ENCODE results near the gene FGF21. TPM values are rescaled to one million over a fixed set of nuclear protein-coding genes. Genes with fewer than 3 reads are reported as not detected.

FGF21 gene
- total and polyA plus RNA-seq, 4 donors: not detected

DNA sequence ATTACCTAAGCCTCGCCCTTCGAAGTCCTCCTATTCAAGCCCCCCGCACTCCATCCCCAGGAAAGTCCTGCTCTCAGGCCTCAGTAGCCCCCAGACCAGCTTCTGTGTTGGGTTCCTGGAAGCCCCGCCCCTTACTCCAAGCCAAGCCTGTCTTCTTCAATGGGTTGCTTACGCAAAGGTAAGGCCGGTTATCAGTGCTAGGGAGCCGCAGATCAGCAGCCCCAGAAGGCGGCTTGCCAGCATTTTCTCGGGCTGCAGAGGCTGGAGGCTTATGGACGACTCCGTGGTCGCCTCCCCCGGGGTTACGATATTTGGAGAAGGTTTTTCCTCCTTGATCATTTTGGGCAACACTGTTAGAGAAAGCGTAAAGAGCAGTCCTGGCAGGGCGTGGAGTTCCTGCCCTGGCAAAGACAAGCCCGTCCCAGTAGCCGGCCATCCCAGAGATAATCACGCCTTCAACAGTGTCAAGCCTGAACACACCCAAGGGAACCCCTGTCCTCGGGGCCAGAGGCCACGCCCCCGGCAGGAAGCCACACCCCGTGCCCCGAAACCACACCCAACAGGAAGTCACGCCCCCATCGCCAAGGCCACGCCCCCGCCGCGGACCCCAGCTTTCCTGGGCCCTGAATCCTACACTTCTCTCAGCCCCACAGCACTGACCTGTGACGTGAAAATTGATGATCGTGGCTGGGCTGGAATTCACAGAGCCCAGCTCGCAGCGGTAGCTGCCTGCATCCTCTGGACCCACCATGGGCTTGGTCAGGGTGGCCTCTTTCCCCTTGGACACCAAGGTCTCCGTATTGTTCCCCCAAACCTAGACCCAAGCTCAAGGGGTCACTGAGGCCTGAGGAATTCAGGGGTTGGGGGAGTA lies 14.0 kb upstream of the FGF21 start:
- Histone ChIP-seq H3K4me1 (ENCODE audit: control insufficient read depth, insufficient read depth, low read length) (peaks cover 35% of the 10 kb centered on the region), H3K36me3 (ENCODE audit: control insufficient read depth, insufficient read depth, low read length) (no peaks in the 10 kb centered on the region), H3K4me3 (ENCODE audit: low read depth, low read length) (no peak overlapping the region), H3K27me3 (ENCODE audit: control insufficient read depth, insufficient read depth, low read length) (peaks cover 18% of the 10 kb centered on the region), H3K9me3 (ENCODE audit: control insufficient read depth, insufficient read depth, low read length) (no peaks in the 10 kb centered on the region), H3K27ac (ENCODE audit: low read depth, low read length) (peak overlapping the region; percentile 19)
- 48% methylated on average over 23 of the region's 35 CpGs for WGBS (ENCODE audit: insufficient coverage)
- no peak for DNase-seq (ENCODE audit: low read depth in 4 of 6, low spot score in 6 of 6)

DNA sequence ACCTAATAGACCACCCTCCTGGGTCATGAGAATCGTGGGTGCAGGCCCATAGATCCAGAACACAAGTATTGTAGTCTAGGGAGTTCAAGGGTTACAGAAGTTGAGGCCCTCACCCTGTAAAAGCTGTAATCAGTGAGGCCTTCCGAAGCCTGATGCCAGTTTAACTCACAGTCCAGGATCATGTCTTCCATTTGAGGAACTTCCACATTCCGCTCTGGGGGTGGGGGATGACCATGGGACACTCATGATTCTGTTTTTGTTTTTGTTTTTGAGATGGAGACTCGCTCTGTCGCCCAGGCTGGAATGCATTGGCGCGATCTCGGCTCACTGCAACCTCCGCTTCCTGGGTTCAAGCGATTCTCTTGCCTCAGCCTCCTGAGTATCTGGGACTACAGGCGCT lies 13.2 kb upstream of the FGF21 start:
- no peaks in the 10 kb centered on the region for H3K9me3 ChIP-seq (ENCODE audit: control insufficient read depth, insufficient read depth, low read length)
- no peak overlapping the region for H3K4me3 ChIP-seq (ENCODE audit: low read depth, low read length)
- peaks cover 23% of the 10 kb centered on the region for H3K27me3 ChIP-seq (ENCODE audit: control insufficient read depth, insufficient read depth, low read length)
- H3K27ac ChIP-seq (ENCODE audit: low read depth, low read length): no peak overlapping the region
- peaks cover 38% of the 10 kb centered on the region for H3K4me1 ChIP-seq (ENCODE audit: control insufficient read depth, insufficient read depth, low read length)
- H3K36me3 ChIP-seq (ENCODE audit: control insufficient read depth, insufficient read depth, low read length): no peaks in the 10 kb centered on the region
- 100% methylated on average over 2 of the region's 11 CpGs for WGBS (ENCODE audit: insufficient coverage)
- no peak for DNase-seq (ENCODE audit: low read depth in 4 of 6, low spot score in 6 of 6)

DNA sequence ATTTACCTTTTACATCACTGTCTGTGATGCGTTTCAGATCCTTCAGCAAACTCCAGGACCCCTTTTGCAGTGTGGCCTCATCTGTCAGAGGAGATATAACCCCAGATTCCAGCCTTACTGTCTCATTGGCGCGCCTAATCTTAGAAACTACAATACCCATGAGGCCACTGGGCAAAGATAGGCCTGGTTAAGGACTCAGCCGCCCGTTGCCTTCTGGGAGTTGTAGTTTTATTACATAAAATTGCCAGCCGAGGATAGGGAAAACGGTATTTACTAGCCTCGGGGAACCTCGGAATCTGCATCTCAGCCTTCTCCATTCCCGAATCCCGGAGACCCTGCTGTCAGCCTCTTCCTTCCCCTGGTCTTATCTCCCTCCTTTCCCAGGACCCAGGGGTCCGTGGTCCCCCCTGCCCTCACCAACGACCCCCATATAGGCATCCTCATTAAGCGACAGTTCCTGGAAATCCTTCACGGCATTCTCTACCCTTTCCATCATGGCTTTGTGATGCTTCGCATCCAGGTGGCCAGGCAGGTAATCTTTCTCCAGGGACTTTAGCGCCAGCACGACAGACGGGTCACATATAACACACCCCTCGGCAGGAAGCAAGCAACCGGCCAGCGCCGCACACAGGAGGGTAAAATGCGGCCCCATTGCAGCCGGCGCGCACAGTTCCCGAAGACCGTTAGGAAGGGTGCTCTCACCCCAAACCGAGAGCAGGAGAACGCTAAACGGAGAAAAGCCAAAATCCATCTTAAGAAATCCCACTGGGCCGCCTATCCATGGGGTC lies 9.9 kb upstream of the FGF21 start:
- Histone ChIP-seq H3K4me1 (ENCODE audit: control insufficient read depth, insufficient read depth, low read length) (peaks cover 26% of the 10 kb centered on the region), H3K36me3 (ENCODE audit: control insufficient read depth, insufficient read depth, low read length) (peaks cover 3% of the 10 kb centered on the region), H3K27me3 (ENCODE audit: control insufficient read depth, insufficient read depth, low read length) (peaks cover 21% of the 10 kb centered on the region), H3K27ac (ENCODE audit: low read depth, low read length) (no peak overlapping the region), H3K9me3 (ENCODE audit: control insufficient read depth, insufficient read depth, low read length) (no peaks in the 10 kb centered on the region), H3K4me3 (ENCODE audit: low read depth, low read length) (no peak overlapping the region)
- DNase-seq (ENCODE audit: low read depth in 4 of 6, low spot score in 6 of 6): peak in 3 of 6 donors; percentile 43 to 93 (median 84)
- WGBS (ENCODE audit: insufficient coverage): 17% methylated on average over 28 of the region's 33 CpGs

DNA sequence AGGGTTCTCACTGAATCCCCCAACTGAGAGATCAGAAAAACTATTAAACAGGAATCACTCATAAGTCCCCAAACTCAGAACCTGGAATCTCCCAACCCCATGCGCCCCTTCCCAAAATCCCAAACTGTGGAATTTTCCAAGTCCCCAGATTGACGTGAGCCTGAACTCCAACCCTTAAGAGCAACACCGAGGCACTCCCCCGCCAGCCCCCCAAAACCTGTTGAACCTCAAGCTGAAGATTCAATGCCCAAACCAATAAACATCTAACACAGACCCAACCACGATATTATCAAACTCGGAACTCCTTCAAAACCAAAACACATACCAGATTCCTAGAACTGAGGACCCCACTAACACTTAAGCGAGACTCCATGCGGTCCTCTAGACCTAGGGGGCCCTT lies 9.2 kb upstream of the FGF21 start:
- Histone ChIP-seq H3K4me3 (ENCODE audit: low read depth, low read length) (no peak overlapping the region), H3K27ac (ENCODE audit: low read depth, low read length) (no peak overlapping the region), H3K4me1 (ENCODE audit: control insufficient read depth, insufficient read depth, low read length) (peaks cover 19% of the 10 kb centered on the region), H3K36me3 (ENCODE audit: control insufficient read depth, insufficient read depth, low read length) (peaks cover 8% of the 10 kb centered on the region), H3K9me3 (ENCODE audit: control insufficient read depth, insufficient read depth, low read length) (no peaks in the 10 kb centered on the region), H3K27me3 (ENCODE audit: control insufficient read depth, insufficient read depth, low read length) (peaks cover 24% of the 10 kb centered on the region)
- 49% methylated on average over 8 of the region's 8 CpGs for WGBS (ENCODE audit: insufficient coverage)
- DNase-seq (ENCODE audit: low read depth in 4 of 6, low spot score in 6 of 6): no peak

DNA sequence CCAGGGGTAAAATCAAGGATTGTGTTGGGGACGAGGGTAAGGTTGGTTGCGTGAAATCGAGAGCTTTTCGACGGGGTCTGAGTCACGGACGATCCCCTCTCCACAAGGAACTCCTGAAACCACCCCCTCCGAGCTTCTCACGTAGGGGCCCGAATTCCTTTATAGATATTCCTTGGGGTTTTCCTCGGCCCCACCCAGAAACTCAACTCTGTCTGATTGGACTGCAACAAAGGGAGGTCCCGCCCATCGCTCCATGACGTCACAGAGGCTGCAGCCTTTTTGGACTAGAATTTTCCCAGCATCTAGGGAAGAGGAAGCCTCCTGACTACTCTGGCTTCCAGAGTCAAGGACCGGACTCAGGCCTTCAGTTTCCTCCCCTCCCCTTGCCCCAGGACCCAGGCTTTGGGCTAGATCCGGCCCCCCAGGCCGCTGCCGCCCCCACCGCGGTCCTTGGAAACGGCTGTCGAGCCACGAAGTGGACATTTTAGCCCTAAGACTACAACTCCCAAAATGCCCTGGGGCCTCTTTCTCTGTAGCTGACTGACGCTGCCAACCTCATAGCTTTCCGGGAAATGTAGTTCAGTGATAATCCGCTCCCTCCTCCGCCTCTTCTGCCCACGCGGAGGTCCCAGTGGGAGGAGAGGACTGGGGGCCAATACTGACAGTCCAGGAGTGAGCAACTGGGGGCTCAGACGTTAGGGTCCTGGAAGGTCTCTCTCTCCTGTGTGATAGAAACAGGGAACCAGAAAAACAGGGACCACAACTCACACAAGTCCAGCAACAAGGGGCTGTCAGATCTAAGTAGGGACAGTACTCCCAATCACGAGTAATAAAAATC lies 8.4 kb upstream of the FGF21 start, which contains the start of gene IZUMO1:
TSS of gene IZUMO1 (minus strand) at position 172 of the 838 bp plus-strand sequence. CDS start 1,050 bp downstream, outside the sequence.
- WGBS (ENCODE audit: insufficient coverage): under 1% methylated on average over 18 of the region's 31 CpGs
- peak within 1 kb of the TSS; percentile 67 for H3K27ac ChIP-seq (ENCODE audit: low read depth, low read length)
- H3K9me3 ChIP-seq (ENCODE audit: control insufficient read depth, insufficient read depth, low read length): no peaks in the 10 kb centered on the region
- peak in 5 of 6 donors; percentile 64 to 97 (median 79) for DNase-seq (ENCODE audit: low read depth in 4 of 6, low spot score in 6 of 6)
- peak within 1 kb of the TSS; percentile 55 for H3K4me3 ChIP-seq (ENCODE audit: low read depth, low read length)
- peaks cover 12% of the 10 kb centered on the region for H3K4me1 ChIP-seq (ENCODE audit: control insufficient read depth, insufficient read depth, low read length)
- H3K27me3 ChIP-seq (ENCODE audit: control insufficient read depth, insufficient read depth, low read length): peaks cover 31% of the 10 kb centered on the region
- H3K36me3 ChIP-seq (ENCODE audit: control insufficient read depth, insufficient read depth, low read length): peaks cover 8% of the 10 kb centered on the region

DNA sequence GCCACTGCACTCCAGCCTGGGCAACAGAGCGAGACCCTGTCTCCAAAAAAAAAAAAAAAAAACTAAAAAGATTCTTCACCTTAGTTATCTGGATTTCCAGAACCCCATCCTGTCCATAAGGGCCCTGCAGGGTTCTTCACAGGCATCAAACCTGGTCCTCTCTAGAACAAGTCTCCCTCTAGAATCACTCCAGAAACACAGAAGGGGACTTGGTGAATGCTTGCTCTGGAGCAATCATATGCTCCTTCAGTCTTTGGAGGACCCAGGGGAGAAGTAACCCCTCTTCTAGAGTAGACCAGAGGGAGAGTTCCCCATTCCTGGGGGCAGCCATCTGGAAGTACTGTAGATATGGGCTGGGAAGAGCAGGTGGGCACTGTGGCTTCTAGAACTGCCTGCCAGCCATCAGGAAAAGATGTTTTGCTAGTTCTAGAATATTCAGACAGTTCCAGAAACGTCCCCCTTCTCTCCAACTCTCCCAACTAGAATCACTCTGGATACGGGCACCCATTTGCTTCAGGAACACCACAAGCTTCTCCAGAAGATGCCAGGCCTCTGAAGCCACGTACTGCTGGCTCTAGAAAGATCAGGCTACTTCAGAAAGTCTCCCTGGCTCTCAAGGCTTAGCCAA lies 5.6 kb upstream of the FGF21 start:
- no peak for DNase-seq (ENCODE audit: low read depth in 4 of 6, low spot score in 6 of 6)
- Histone ChIP-seq H3K27ac (ENCODE audit: low read depth, low read length) (no peak overlapping the region), H3K36me3 (ENCODE audit: control insufficient read depth, insufficient read depth, low read length) (peaks cover 8% of the 10 kb centered on the region), H3K27me3 (ENCODE audit: control insufficient read depth, insufficient read depth, low read length) (peaks cover 54% of the 10 kb centered on the region), H3K4me3 (ENCODE audit: low read depth, low read length) (no peak overlapping the region), H3K4me1 (ENCODE audit: control insufficient read depth, insufficient read depth, low read length) (peaks cover 27% of the 10 kb centered on the region), H3K9me3 (ENCODE audit: control insufficient read depth, insufficient read depth, low read length) (no peaks in the 10 kb centered on the region)
- 73% methylated on average over 4 of the region's 4 CpGs for WGBS (ENCODE audit: insufficient coverage)

DNA sequence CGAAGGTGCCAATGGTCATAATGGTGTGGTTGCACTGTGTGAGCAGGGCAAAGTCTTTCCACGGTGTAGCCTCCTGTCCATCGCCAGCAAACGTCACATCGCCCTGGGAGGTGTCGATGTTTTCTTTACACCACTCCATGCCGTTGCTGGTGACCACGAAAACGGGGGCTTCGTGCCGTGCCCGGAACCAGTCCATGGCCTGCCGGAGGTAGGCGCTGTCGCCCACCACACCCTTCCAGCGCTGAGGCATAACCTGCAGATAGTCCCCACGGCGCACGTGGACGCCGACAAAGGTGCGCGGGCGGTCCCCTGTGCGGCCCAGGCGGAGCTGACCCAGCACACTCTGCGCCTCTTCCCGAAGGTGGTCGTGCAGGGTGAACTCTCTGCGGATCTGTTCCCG lies 5.0 kb upstream of the FGF21 start:
- H3K4me3 ChIP-seq (ENCODE audit: low read depth, low read length): no peak overlapping the region
- H3K36me3 ChIP-seq (ENCODE audit: control insufficient read depth, insufficient read depth, low read length): peaks cover 8% of the 10 kb centered on the region
- WGBS (ENCODE audit: insufficient coverage): 93% methylated on average over 26 of the region's 31 CpGs
- peaks cover 26% of the 10 kb centered on the region for H3K4me1 ChIP-seq (ENCODE audit: control insufficient read depth, insufficient read depth, low read length)
- no peak overlapping the region for H3K27ac ChIP-seq (ENCODE audit: low read depth, low read length)
- no peak for DNase-seq (ENCODE audit: low read depth in 4 of 6, low spot score in 6 of 6)
- peaks cover 54% of the 10 kb centered on the region for H3K27me3 ChIP-seq (ENCODE audit: control insufficient read depth, insufficient read depth, low read length)
- H3K9me3 ChIP-seq (ENCODE audit: control insufficient read depth, insufficient read depth, low read length): no peaks in the 10 kb centered on the region

DNA sequence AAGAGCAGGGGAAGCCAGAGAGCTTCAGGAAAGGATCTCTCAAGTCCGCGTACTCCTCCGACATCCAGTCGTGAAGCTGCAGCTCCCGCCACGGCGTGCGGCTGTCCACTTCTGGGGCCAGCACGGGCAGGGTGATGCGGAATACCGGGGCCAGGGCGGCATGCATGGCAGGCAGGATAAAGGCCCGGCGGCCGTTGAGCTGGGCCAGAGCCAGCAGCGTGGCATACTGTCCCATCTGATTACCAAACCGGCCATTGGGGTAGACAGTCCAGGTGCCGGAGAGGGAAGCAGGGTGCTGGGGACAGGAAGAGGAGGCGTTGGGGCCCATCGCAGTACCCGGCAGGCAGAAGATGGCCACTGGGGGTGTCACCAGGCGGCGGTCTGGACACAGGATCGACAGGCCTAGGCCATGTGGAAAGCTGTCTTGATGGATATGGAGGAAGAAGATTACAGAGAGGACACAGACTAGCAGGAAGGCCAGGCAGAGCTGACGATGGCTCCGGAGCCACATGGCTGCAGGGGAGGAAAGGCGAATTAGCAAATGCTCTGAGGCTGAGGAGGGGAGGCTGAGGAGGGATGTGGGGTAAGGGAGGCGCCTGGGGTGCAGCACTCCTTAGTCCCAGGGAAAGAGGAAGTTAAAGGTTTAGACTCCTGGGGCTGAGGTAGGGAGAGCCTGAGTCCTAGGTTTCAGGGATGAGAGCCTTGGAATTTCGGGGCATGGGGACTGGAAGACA lies 4.4 kb upstream of the FGF21 start:
- Histone ChIP-seq H3K9me3 (ENCODE audit: control insufficient read depth, insufficient read depth, low read length) (no peaks in the 10 kb centered on the region), H3K36me3 (ENCODE audit: control insufficient read depth, insufficient read depth, low read length) (peaks cover 8% of the 10 kb centered on the region), H3K4me3 (ENCODE audit: low read depth, low read length) (no peak overlapping the region), H3K4me1 (ENCODE audit: control insufficient read depth, insufficient read depth, low read length) (peaks cover 22% of the 10 kb centered on the region), H3K27ac (ENCODE audit: low read depth, low read length) (no peak overlapping the region), H3K27me3 (ENCODE audit: control insufficient read depth, insufficient read depth, low read length) (peaks cover 48% of the 10 kb centered on the region)
- 91% methylated on average over 29 of the region's 29 CpGs for WGBS (ENCODE audit: insufficient coverage)
- DNase-seq (ENCODE audit: low read depth in 4 of 6, low spot score in 6 of 6): no peak
